Prostate gland (tissue), 1 donor: ENCODE results near the gene KIF16B.

Experiments used
- POLR2A ChIP-seq: fragments of 450-650 bp; IDR thresholded peaks from one replicate; pipeline ENCODE4 v1.6.1; 2016; ENCODE audit warnings: antibody characterized with exemption, mild to moderate bottlenecking
- POLR2AphosphoS5 ChIP-seq: sonication (generic); formaldehyde crosslinking; IDR thresholded peaks from one replicate; pipeline ENCODE4 v1.6.1; 2017; ENCODE audit warnings: antibody characterized with exemption

DNA sequence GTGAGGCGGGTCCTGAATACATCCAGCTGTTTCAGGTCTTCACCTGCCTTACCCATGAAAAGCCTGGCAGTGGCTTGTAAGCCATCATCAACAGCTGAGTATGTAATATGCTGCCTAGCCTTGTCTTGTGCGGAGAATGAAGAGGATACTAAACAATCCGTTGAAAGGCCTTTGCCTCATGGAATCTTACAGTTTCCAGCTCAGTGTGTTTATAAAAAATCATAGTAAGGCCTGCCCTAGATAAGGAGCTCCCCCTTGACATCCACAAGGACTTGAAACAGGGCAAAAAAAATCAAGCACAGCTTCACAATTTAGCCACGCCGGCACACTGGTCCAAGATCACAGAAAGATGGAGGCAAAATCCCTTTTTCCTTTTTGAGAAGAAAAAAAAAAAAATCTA, 115.7 kb downstream of the KIF16B start:
- no peak for TF ChIP-seq POLR2AphosphoS5
- TF ChIP-seq POLR2A: no peak
